ENCODE measurements around the gene FASTKD1.

The FASTKD1 gene

DNA sequence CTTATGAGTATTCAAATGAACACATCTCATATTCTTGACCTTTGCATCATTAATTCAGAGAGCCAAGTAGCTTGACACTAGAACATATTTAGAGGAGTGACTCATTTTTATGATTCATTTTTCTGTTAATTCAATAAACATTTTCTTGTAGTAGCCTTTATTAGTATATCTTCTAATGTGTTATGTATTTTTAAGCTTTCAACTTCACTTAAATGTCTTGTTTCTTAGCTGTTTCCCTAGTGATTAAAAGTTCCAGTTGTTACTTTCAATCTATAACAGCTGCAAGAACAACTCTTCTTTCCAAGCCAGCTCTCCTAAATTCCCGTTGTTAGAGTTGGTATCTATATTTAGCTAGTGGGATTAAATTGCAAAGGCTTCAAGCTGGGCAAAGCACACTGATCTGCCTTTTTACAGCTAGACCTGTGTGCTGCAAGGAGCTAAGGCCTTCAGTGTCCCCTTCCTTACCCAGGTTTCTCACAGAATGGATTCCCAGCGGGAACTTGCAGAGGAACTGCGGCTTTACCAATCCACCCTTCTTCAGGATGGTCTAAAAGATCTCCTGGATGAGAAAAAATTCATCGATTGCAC, 64.3 kb downstream of the FASTKD1 start, which contains the start of gene KLHL41:
TSS of gene KLHL41 (plus strand) at position 405 of the 588 bp plus-strand sequence. CDS start at position 482, 77 bp downstream.
- no peak for DNase-seq (ENCODE audit: low read depth)

GRCh38 chr2:169507698-169508097, 66.0 kb downstream of the FASTKD1 start:
- DNase-seq (ENCODE audit: low read depth) = no peak

GRCh38 chr2:169504651-169505050, 69.0 kb downstream of the FASTKD1 start:
- DNase-seq (ENCODE audit: low read depth) = no peak

DNA sequence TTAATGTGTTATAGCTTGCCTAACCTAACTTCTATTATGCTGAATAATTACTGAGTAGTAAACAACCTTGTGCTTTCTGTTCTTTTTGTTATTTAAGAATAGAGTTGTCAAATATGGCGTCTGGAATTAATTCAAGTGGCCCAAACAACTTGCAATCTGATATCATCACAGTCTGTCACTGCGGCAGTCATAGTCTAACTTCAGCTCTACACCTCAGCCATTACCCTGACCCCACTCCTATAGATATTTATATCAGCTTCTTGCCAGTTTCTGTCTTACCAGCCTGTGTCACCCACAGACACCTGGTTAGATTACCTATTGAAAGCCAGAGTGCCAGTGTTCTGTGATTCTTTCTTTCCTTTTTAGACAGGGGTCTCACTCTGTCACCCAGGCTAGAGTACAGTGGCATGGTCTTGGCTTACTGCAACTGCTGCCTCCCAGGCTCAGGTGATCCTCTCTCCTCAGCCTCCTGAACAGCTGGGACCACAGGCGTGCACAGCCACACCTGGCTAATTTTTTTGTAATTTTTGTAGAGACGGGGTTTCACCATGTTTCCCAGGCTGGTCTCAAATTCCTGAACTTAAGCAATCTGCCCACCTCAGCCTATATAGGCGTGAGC, 78.2 kb downstream of the FASTKD1 start:
- no peak for DNase-seq (ENCODE audit: low read depth)

- DNase-seq (ENCODE audit: low read depth) = no peak
Measured at GRCh38 chr2:169493360-169493759, 80.3 kb downstream of the FASTKD1 start.

DNA sequence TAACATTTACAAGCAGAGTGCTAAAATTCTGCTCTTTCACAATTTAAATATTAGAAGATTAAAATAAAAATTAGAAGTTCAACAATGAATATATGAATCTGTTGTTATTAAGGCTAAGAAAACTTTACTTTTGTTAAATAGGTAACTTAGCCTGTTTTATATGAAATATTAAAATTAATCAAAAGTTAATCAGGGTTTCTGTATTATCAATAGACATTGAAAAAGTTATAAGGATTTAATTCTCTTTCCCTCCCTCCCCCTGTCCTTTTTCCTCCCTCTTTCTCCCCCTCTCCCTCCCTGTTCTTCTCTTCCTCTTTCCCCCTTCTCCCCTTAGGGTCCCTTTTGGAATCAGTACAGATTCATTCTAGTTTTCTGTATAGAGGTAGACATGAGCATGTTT, 82.3 kb downstream of the FASTKD1 start:
- DNase-seq (ENCODE audit: low read depth) = no peak

DNA sequence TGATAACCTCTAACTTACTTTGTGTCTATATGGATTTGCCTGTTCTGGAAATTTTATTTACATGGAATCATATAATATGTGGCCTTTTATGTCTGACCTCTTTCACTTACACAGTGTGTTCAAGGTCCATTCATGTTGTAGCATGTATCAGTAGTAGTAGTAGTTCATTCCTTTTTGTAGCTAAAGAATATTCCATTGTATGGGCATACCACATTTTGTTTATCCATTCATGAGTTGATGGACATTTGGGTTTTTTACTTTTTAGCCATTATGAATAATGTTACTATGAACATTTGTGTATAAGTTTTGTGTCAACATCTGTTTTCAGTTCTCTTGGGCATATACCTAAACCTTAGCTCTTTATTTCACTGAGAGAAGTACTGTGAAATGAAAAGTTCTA, 82.8 kb downstream of the FASTKD1 start:
- no peak for DNase-seq (ENCODE audit: low read depth)

DNA sequence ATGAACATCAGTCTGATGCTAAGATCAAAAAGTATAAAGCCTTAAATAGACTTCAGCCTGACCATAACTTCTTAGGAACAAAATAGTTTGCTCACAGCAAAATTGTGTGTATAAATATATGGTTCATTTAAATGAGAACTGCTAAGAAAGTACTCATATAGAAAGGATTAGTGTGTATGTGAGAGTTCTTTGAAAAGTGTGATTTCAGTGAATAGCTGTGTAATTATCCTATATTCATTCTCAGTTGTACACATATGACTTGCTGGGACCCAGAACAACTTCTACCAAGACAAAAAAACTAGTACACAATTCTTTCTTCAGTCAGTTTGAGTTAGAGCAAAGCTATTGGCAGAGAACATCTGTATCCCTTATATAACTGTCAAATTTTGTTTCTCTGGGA, 87.2 kb downstream of the FASTKD1 start:
- DNase-seq (ENCODE audit: low read depth) = no peak

DNA sequence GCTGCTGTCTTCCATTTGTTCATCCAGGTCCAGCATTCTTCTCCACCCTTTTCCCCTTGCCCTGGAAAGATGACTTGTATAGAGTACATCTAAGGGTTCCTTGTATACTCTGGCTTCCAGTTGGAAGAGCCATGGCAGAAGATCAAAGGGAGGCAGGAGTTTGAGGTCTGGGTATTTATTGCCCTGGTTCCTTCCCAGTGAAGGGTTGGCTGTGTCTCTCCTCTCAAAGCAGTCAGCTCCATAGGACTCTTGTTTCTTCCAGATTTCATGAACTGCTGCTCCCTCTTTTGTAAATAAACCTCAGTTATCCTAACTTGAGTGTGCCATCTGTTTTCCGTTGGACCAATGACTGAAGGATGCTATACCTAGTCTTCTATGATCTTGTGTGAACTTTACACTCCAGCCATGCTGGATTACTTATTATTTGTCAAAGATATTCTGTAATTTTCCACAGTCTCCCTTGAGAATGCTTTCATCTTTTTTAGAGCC, 88.0 kb downstream of the FASTKD1 start:
- DNase-seq (ENCODE audit: low read depth) = no peak

DNA sequence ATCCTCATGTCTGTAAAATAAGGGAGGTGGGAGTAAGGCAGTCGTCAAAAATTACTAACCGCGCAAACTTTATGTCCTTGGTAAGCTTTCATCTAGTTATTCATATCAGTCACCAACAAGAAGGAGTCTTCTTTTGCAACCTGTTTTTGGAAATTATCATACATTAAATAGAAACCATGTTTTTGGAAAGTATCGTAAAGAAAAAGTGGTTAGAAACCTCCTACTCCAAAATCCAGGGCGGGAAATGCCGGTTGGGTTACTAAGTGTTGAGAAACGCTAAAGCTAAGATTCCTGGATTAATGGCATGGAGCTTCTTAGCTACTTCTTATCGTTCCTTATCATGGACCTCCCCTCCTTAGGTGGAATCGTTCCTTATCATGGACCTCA, 93.6 kb downstream of the FASTKD1 start:
- no peak for DNase-seq (ENCODE audit: low read depth)
